Neural cell (in vitro differentiated cells): Measurements from ENCODE around the gene CLIC4. TPM values are rescaled to one million over a fixed set of nuclear protein-coding genes. Genes with fewer than 3 reads are reported as not detected.

Experiments used
- H2AFZ ChIP-seq: fragments of 200-600, 300-800 bp; sonication (generic), shearing (Covaris generic); 2 replicates; pipeline ENCODE4 v1.6.0; 2014; ENCODE audit warnings: low read depth, mild to moderate bottlenecking, antibody characterized with exemption, low read length, moderate library complexity
- H3F3A ChIP-seq: fragments of 200-600 bp; shearing (Covaris generic); 2 replicates; pipeline ENCODE4 v1.6.1; 2016; ENCODE audit warnings: mild to moderate bottlenecking, moderate library complexity, mixed read lengths, antibody characterized with exemption, low read length; ENCODE audit not compliant: insufficient read depth, poor library complexity, severe bottlenecking
- H3K27ac ChIP-seq: fragments of 200-600, 300-800 bp; sonication (generic), shearing (Covaris generic); 2 replicates; pipeline ENCODE4 v1.5.1; 2014; ENCODE audit warnings: mild to moderate bottlenecking, low read length, moderate library complexity
- H3K27me3 ChIP-seq: fragments of 300-800, 200-600 bp; sonication (generic), shearing (Covaris generic); 2 replicates; pipeline ENCODE4 v1.6.0; 2014; ENCODE audit warnings: mild to moderate bottlenecking, low read depth, low read length, moderate library complexity; ENCODE audit not compliant: insufficient read depth
- H3K36me3 ChIP-seq: fragments of 300-800, 200-600 bp; sonication (generic), shearing (Covaris generic); 2 replicates; pipeline ENCODE4 v1.5.1; 2014; ENCODE audit warnings: mild to moderate bottlenecking, antibody characterized with exemption, low read length, moderate library complexity; ENCODE audit not compliant: insufficient read depth
- H3K4me2 ChIP-seq: fragments of 300-800, 200-600 bp; sonication (generic), shearing (Covaris generic); 2 replicates; pipeline ENCODE4 v1.6.0; 2014; ENCODE audit warnings: mild to moderate bottlenecking, low read length
- H3K4me3 ChIP-seq: fragments of 300-800, 200-600 bp; sonication (generic), shearing (Covaris generic); 2 replicates; pipeline ENCODE4 v1.5.1; 2014; ENCODE audit warnings: mild to moderate bottlenecking, low read length, moderate library complexity
- H3K79me2 ChIP-seq: fragments of 200-600 bp; shearing (Covaris generic); replicated peaks from 2 replicates; pipeline ENCODE4 v1.6.0; 2014; ENCODE audit warnings: mild to moderate bottlenecking, low read length, moderate library complexity; ENCODE audit not compliant: insufficient read depth
- H3K9ac ChIP-seq: fragments of 300-800, 200-600 bp; sonication (generic), shearing (Covaris generic); 2 replicates; pipeline ENCODE4 v1.6.1; 2016; ENCODE audit warnings: mild to moderate bottlenecking, low read length, mixed read lengths
- H3K9me2 ChIP-seq: fragments of 200-600 bp; shearing (Covaris generic); 2 replicates; pipeline ENCODE4 v1.6.1; 2016; ENCODE audit warnings: mild to moderate bottlenecking, low read length, mixed read lengths; ENCODE audit not compliant: insufficient read depth
- H3K9me3 ChIP-seq: fragments of 200-600, 300-800 bp; sonication (generic), shearing (Covaris generic); 2 replicates; pipeline ENCODE4 v1.6.1; 2016; ENCODE audit warnings: mild to moderate bottlenecking, mixed run types, low read length, moderate library complexity, mixed read lengths
- H4K20me1 ChIP-seq: fragments of 200-600 bp; shearing (Covaris generic); 2 replicates; pipeline ENCODE4 v1.6.1; 2016; ENCODE audit warnings: mild to moderate bottlenecking, mixed run types; ENCODE audit not compliant: insufficient read depth
- EP300 ChIP-seq: fragments of 450-650 bp; conservative IDR thresholded peaks from 2 replicates; pipeline ENCODE4 v1.6.1; 2014; ENCODE audit warnings: antibody characterized with exemption, mild to moderate bottlenecking, moderate library complexity; ENCODE audit not compliant: poor library complexity, severe bottlenecking
- EZH2 ChIP-seq: fragments of 200-600, 300-800 bp; shearing (Covaris generic), sonication (generic); IDR thresholded peaks from 2 replicates; pipeline ENCODE4 v1.6.1; 2014; ENCODE audit warnings: antibody characterized with exemption, low read length, borderline replicate concordance, mild to moderate bottlenecking; ENCODE audit not compliant: insufficient read depth, poor library complexity, severe bottlenecking
- MXI1 ChIP-seq: fragments of 450-650 bp; conservative IDR thresholded peaks from 2 replicates; pipeline ENCODE4 v1.6.1; 2014; ENCODE audit warnings: antibody characterized with exemption, mild to moderate bottlenecking; ENCODE audit not compliant: poor library complexity, severe bottlenecking
- POLR2AphosphoS5 ChIP-seq: IDR thresholded peaks from 2 replicates; pipeline ENCODE4 v1.6.1; 2012
- RAD21 ChIP-seq: fragments of 450-650 bp; conservative IDR thresholded peaks from 2 replicates; pipeline ENCODE4 v1.6.1; 2014; ENCODE audit warnings: antibody characterized with exemption, mild to moderate bottlenecking, moderate library complexity
- SMC3 ChIP-seq: fragments of 450-650 bp; conservative IDR thresholded peaks from 2 replicates; pipeline ENCODE4 v1.6.1; 2014; ENCODE audit warnings: antibody characterized with exemption, mild to moderate bottlenecking, moderate library complexity; ENCODE audit not compliant: poor library complexity
- TAF1 ChIP-seq: IDR thresholded peaks from 2 replicates; pipeline ENCODE4 v1.6.1; 2012; ENCODE audit warnings: low read depth
- polyA plus RNA-seq: library from polyadenylated mRNA; depleted of rRNA; stranded (reverse); fragments of >200 nt; gene quantifications from 2 replicates; pipeline ENCODE4 v1.2.3, GENCODE V29; 2014
- TF ChIP-seq, protein P1 (sequence below): IDR thresholded peaks from 2 replicates; pipeline ENCODE4 v1.6.1; 2012; ENCODE audit warnings: borderline replicate concordance
- TF ChIP-seq, protein P2 (sequence below): fragments of 450-650 bp; IDR thresholded peaks from 2 replicates; pipeline ENCODE4 v1.5.1; 2014; ENCODE audit warnings: antibody characterized with exemption, mild to moderate bottlenecking, moderate library complexity; ENCODE audit not compliant: poor library complexity, severe bottlenecking

Gene CLIC4
- polyA plus RNA-seq, 1 donor from 2014 or later = 133 TPM

DNA sequence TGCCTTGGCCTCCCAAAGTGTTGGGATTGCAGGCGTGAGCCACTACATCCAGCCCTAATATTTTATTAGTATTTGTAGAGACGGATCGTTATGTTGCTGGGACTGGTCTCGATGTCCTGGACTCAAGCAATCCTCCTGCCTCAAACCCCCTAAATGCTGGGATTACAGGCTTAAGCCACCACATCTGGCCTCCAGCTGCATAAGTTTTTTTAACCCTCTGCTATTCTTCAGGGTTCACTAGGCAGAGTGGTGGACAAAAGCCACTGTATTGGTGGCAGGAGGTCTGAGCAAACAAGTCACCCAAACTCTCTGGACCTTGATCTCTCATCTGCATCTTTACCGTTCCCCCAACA is 10.1 kb upstream of the CLIC4 start:
- no peaks in the 10 kb centered on the region for H4K20me1 ChIP-seq
- no peak for TF ChIP-seq RAD21
- no peak for TF ChIP-seq EP300
- TF ChIP-seq, protein P1, sequence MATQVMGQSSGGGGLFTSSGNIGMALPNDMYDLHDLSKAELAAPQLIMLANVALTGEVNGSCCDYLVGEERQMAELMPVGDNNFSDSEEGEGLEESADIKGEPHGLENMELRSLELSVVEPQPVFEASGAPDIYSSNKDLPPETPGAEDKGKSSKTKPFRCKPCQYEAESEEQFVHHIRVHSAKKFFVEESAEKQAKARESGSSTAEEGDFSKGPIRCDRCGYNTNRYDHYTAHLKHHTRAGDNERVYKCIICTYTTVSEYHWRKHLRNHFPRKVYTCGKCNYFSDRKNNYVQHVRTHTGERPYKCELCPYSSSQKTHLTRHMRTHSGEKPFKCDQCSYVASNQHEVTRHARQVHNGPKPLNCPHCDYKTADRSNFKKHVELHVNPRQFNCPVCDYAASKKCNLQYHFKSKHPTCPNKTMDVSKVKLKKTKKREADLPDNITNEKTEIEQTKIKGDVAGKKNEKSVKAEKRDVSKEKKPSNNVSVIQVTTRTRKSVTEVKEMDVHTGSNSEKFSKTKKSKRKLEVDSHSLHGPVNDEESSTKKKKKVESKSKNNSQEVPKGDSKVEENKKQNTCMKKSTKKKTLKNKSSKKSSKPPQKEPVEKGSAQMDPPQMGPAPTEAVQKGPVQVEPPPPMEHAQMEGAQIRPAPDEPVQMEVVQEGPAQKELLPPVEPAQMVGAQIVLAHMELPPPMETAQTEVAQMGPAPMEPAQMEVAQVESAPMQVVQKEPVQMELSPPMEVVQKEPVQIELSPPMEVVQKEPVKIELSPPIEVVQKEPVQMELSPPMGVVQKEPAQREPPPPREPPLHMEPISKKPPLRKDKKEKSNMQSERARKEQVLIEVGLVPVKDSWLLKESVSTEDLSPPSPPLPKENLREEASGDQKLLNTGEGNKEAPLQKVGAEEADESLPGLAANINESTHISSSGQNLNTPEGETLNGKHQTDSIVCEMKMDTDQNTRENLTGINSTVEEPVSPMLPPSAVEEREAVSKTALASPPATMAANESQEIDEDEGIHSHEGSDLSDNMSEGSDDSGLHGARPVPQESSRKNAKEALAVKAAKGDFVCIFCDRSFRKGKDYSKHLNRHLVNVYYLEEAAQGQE = no peak
- TF ChIP-seq, protein P2, sequence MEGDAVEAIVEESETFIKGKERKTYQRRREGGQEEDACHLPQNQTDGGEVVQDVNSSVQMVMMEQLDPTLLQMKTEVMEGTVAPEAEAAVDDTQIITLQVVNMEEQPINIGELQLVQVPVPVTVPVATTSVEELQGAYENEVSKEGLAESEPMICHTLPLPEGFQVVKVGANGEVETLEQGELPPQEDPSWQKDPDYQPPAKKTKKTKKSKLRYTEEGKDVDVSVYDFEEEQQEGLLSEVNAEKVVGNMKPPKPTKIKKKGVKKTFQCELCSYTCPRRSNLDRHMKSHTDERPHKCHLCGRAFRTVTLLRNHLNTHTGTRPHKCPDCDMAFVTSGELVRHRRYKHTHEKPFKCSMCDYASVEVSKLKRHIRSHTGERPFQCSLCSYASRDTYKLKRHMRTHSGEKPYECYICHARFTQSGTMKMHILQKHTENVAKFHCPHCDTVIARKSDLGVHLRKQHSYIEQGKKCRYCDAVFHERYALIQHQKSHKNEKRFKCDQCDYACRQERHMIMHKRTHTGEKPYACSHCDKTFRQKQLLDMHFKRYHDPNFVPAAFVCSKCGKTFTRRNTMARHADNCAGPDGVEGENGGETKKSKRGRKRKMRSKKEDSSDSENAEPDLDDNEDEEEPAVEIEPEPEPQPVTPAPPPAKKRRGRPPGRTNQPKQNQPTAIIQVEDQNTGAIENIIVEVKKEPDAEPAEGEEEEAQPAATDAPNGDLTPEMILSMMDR = no peak
- no peak for TF ChIP-seq POLR2AphosphoS5
- TF ChIP-seq TAF1 = no peak
- TF ChIP-seq SMC3 = no peak
- TF ChIP-seq MXI1 = no peak
- TF ChIP-seq EZH2 = no peak
- no peaks in the 10 kb centered on the region for H3K9me2 ChIP-seq
- no peaks in the 10 kb centered on the region for H3K9me3 ChIP-seq
- no peaks in the 10 kb centered on the region for H3K79me2 ChIP-seq
- no peaks in the 10 kb centered on the region for H3K36me3 ChIP-seq
- H3K27ac ChIP-seq = no peak overlapping the region
- no peaks in the 10 kb centered on the region for H3K27me3 ChIP-seq
- no peak overlapping the region for H3K9ac ChIP-seq
- H3K4me3 ChIP-seq = no peak overlapping the region
- no peak overlapping the region for H2AFZ ChIP-seq
- H3F3A ChIP-seq = no peaks in the 10 kb centered on the region
- H3K4me2 ChIP-seq = no peak overlapping the region

GRCh38 chr1:24735509-24736375 is 9.5 kb upstream of the CLIC4 start:
- no peak overlapping the region for H3K4me3 ChIP-seq
- H3K9ac ChIP-seq = no peak overlapping the region
- H2AFZ ChIP-seq = no peak overlapping the region

More at GRCh38 chr1:24735509-24736375, 9.5 kb upstream of the CLIC4 start:
- Histone ChIP-seq H4K20me1 (no peaks in the 10 kb centered on the region), H3K79me2 (no peaks in the 10 kb centered on the region), H3K9me3 (no peaks in the 10 kb centered on the region), H3K27me3 (no peaks in the 10 kb centered on the region), H3K36me3 (no peaks in the 10 kb centered on the region), H3K27ac (no peak overlapping the region), H3K4me2 (no peak overlapping the region), H3F3A (no peaks in the 10 kb centered on the region), H3K9me2 (no peaks in the 10 kb centered on the region)
- no peak for TF ChIP-seq EP300
